Ecto neural progenitor cell (in vitro differentiated cells): ENCODE results near the gene TAS2R10.
"Not testable (repeated sequence)": the region's sequence is repeated elsewhere in the genome, so short reads cannot be mapped to it uniquely, and the experiment has no call there.

Experiments used
- DNase-seq: peaks from one replicate; pipeline ENCODE4 v3.0.0-alpha.2; 2018; ENCODE audit warnings: low spot score

TAS2R10 gene, protein sequence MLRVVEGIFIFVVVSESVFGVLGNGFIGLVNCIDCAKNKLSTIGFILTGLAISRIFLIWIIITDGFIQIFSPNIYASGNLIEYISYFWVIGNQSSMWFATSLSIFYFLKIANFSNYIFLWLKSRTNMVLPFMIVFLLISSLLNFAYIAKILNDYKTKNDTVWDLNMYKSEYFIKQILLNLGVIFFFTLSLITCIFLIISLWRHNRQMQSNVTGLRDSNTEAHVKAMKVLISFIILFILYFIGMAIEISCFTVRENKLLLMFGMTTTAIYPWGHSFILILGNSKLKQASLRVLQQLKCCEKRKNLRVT

DNA sequence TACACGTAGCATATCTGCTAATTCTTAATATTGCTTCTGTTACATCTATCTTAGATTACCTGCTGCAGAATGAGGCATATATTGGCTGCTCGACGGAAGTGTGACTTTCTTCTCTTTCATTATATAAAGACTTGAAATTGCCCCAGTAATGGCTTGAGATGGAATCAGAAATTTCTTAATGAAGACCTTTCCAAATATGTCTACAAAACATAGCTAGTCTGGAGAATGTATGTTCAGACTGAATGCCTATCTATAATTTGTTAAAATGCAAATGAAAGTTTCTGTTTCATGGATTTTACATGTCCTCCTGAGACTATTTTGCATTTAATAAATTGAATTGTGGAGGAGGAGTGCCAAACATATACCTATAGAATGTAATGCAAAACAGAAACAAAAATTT lies at the start of gene TAS2R10:
Gene TAS2R10, minus strand, starts transcription at position 101 of the 400 bp plus-strand sequence. Its CDS starts 89 bp downstream, at position 12.
- DNase-seq: no peak

DNA sequence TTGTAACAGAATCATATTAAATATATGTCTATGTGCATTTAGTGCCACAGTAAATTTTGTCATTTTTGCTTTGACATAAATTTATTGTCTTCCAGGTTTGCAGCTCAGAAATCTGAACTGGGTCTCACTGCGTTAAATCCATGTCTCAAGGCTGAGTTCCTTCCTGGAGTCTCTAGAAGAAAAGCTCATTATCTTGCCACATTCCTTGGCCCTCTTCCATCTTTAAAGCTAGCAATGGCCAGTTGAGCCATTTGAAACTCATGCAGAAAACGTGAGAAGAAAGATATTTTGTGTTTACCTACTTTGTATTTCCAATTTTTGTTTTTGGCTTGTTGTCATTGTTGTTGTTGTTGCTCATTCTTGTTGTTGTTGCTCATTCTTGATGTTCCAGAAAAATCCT lies 47.2 kb upstream of the TAS2R10 start:
- no peak for DNase-seq

DNA sequence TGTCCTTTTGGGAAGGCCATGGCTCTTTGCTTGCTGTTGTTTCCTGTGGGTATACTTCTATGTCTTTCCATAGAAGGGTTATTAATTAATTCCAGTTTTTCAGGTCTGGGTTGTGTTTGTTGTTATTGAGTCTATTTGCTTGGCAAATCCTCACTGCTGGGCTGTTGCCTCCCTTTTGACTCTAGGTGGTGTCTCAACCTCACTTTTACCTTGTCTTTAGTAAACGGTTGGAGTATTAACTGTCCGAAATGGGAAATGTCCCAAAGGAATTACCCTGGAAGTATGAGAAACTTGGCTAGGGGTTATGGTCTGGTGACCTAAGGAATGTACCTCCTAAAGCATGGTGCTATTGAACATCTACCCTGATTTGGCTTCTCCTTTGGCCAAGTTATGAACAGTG lies 41.2 kb upstream of the TAS2R10 start:
- no peak for DNase-seq

DNA sequence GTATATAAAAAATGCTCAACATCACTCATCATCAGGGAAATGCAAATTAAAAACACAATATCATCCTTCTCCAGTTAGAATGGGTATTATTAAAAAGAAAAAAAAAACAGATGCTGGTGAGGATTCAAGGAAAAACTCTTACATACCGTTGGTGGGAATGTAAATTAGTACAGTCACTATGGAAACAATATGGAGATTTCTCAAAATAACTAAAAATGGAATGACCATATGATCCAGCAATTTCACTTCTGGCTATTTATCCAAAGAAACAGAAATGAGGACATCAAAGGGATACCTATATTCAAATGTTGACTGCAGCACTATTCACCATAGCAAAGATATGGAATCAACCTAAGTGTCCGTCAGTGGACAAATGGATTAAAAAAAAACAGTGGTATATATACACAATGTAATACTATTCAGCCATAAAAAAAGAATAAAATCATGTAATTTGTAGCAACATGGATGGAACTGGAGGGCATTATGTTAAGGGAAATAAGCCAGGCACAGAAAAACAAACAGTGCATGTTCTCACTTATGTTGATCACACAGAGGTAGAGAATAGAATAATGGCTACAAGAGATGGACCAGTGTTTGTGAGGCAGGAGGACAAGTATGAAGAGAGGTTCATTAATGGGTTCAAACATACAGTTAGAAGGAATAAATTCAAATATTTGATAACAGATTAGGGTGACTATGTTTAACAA lies 37.5 kb upstream of the TAS2R10 start:
- no peak for DNase-seq

DNA sequence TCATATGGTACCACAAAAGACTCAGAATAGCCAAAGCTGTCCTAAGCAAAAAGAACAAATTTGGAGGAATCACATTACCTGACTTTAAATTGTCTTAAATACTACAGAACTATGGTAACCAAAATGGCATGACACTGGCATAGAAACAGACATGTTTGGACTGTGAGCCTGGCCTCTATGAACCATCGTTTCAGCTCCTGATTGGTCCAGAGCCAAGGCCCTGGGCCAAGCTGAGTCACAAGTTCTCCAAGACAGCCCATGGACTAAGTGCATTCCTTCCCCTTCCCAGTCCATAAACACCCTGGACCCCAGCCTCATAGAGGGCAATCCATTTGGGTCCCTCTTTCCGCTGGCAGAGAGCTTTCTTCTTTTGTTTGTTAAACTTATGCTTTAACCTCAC lies 35.2 kb upstream of the TAS2R10 start:
- no peak for DNase-seq

DNA sequence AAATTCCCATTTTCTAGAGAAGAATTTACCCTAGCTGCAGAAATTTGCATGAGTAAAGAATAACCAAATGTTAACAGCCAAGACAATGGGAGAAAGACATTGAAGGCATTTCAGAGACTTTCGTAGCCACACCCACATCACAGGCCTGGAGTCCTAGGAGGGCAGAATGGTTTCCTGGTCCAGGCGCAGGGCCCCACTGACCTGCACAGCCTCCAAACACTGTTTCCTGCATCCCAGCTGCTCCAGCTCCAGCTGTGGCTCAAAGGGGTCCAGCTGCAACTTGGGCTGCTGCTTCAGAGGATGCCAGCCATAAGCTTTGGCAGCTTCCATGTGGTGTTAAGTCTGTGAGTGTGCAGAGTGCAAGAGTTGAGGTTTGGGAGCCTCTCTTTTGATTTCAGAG lies 29.6 kb upstream of the TAS2R10 start:
- no peak for DNase-seq

DNA sequence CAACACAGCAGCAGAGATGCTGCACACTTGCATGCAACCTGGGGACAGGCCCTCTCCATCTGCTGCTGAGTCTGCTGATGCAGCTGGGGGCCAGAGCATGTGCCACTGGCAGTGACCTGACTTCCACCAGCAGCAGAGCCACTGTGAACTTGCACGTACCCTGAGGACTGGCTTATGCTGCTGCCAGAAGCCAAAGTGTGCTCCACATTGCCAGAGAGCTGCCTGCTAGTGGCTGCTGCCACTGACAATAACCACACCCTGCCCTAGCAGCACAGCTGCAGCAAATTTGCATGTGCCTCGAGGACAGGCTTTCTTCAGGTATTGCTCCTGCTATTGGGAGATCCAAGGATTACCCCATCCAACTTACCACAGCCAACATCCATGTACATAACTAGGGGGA lies 27.6 kb upstream of the TAS2R10 start:
- DNase-seq: no peak

DNA sequence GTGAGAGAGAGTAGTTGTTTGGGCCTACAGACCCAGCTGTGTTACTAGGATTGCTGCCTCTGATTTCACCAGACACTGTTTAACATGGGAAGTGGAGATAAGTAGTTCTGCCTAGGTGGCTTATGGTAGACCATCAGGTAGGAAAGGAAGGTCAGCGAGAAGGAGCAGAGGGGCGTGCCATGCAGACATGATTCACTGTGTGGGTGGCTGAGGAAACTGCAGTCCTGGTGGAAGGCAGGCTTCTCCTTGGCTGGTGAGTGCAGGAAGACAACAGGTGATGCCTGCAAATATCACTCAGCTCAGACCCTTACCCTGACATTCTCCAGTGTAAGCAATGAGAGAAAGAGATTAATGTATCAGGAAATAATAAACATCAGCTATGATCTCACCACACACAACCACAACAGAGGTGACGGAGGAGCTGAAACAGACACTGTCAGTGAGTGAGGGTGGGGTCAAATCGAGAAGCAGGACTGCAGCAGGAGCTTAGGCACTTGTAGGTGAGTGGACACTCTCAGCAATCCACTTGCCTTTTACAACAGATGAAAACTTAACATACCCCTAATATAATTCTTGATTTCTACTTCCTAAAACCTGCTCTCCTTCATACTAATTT lies 25.2 kb upstream of the TAS2R10 start:
- DNase-seq: no peak

DNA sequence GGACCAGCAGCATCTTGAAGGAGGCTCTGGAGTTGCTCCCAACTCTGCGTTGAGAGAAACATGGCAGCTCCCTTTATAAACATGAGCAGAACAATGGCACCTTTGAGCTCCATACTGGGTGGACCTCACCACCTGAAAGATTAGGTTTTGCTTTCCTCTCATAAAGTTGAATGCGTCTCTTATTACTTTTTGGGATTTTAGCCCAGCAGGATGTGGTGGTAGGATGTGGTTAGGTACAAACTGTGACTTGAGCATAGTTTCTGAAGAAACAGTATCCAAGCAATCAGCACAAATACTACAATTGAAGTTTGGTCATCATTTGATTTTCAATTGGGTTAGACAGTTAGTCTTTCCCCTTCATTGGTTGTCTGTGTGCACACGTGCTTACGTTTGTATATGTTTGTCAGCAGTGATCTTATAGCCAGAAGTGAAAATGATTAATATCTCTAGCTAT lies 23.3 kb upstream of the TAS2R10 start, which contains the start of gene PRR4:
Gene PRR4, minus strand, starts transcription at position 51 of the 454 bp plus-strand sequence. Its CDS starts 38 bp downstream, at position 13.
- DNase-seq: no peak

DNA sequence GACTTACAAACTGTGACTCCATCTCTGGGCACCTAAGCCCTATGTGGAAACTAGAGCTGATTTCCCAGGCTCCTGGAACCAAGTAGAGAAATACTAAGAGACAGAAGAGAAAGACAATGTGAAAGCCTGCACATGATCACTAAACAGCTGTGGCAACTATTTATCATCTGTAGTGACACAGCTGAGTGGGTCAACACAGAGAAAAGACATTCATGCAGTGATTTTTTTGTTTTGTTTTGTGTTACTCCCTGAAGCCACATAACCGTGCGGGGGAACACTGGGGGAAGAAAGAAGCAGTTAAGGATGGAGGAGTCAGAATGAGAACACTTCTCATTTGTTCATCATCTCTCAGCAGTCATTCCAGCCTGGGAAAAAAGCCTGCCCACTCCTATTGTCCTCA lies 21.6 kb upstream of the TAS2R10 start:
- no peak for DNase-seq

DNA sequence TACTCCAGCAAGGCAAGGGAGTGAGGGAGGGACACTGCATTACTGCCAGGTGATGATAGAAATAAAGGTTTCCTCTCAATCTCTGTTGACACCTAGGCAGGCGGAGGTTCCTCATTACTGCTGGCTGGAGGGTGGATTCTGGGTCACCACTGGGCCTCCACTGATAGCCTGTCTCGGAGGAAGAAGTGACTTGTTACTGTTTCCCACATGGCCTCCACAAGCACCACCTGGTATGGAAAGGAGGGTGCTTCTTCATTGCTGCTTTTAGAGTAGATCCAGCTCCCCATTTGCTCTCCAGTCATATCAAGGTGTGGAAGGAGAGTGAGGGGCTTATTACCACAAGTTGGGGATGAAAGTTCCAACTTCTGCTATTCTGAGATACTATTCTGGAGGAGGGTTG lies 16.7 kb upstream of the TAS2R10 start:
- no peak for DNase-seq

DNA sequence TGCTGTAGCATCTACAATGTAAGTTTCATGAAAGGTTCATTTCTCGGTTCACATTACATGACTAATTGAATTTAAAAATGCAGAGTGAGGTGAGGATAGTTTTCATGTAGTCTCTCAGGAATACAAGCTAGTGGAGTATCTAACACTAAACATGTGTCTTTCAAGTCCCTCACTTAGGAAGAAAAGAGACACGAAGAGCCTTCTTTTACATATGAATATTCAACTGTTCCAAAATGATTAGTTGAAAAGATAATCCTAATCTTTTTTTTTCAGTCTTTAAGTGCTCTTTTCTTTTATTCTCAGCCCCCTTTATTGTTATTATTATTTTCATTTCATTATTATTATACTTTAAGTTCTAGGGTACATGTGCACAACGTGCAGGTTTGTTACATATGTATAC lies 12.3 kb upstream of the TAS2R10 start:
- DNase-seq: no peak

DNA sequence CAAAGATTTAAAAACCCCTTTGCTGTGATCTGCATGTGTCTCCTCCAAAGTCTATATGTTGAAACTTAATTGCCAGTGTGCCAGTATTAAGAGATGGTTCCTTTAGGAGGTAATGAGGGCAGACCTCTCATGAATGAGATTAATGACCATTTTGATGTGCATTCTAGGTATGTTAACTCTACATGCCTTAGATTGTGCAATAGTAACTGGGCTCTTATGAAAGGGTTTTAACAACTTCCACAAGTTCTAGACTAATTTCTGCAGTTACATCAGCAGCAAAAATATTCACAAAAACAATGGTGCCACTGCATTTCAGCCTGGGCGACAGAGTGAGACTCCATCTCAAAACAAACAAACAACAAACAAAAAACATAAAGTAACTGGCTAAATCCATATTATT lies 3.8 kb upstream of the TAS2R10 start:
- DNase-seq: no peak

DNA sequence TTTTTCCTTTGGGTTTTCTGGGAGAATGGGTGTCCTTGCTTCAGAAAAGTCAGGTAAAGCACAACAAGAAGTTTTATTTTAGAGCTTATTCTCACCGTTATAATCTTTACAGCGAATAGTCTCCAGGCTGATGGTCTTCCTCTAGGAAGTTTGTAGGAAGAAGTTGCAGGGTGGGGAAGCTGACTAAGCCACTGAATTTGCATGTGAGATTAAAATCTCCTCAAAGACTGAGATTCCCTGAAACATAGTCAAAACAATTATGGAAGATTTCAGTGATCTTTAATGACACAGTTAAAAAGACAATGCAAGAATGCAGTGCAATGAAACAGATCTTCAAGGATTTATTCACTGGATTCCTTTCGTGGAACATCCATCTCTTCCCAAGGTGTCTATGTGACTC lies 1.2 kb downstream of the TAS2R10 start:
- no peak for DNase-seq

DNA sequence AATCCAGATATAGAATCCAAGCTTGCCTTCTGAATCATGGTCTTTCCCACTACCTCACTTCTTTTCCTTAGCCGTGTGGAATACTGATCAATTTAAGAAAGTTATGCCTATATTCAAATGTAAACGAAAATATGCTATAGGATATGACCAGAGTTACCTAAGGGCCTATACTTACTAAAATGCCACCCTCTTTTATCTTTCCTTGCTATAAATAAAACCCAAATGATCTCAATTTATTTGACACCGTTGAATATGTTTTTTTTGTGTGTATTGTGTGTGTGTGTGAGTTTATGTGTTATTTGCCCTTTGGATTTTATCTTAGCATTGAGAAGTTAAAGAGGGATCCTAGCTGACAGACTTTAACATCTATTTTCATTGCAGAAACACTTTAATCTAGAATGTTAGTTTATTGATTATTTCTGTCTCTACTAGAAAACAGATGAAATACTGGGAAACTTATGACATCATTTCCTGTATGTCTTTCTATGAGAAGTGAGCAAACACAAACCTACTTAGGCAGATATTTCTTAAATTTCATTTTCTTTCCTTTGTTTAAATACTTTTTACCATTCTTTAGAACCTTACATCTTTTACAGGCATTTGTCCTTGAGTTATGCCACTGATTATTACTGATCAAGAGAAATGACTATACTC lies 14.1 kb downstream of the TAS2R10 start:
- no peak for DNase-seq

DNA sequence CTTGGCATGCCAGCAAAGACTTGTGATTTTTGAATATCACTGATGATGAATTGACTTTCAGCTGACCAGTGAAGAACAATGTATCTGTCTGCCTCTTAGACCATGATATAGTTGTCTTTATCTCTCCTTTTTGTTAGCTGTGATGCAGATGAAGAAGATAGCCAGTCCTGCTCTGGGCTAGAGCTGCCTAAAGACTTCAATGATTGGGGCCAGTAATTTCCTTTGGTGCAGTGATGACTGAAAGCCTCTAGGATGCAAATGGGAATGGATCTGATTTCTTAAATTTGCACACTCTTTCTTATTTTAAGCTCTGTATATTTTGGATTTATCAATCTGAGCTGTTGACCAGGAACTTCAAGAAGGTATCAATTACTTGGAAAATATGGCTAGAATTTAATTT lies 16.1 kb downstream of the TAS2R10 start, which contains the start of gene TAS2R9:
Gene TAS2R9, minus strand, starts transcription at position 101 of the 400 bp plus-strand sequence. Its CDS starts 93 bp downstream, at position 8.
- no peak for DNase-seq

DNA sequence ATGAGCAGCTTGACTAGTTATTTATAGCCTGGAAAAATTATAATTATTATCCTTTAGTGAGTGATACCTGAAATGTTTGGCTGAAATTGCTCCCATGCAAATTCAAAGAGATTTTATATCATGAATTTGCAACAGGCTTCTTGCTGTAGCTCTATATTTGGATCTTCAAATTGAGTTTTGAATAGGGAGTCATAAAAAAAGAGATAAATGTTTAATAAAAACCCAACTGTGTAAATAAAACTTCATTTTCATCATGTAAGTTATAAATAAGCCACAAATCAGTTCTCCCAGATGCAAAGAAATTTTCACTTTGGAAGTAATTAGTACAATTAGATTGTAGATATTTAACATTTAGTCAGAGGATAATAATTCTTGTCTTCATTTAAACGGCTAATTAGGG lies 19.0 kb downstream of the TAS2R10 start, which contains the start of gene TAS2R8:
Gene TAS2R8, minus strand, starts transcription at position 101 of the 400 bp plus-strand sequence. CDS start 306 bp downstream, outside the sequence.
- no peak for DNase-seq

DNA sequence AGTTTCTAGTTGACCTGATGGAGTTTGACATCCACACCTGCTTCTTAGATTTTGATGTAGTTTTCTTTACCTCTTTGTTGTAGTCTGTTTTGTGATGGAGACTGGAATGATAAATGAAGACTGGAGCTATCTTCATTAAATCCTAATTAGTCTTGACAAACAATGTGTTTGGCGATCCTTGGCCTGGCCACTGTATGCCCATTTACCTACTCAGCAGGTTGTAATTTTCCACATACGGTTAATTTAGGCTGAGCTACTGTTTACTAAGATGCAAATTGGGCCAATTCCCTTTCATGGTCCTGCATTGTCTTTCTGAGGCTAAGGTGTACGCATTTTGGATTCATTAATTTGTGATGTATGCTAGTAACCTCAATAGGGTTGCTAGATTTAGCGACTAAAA lies 23.6 kb downstream of the TAS2R10 start, which contains the start of gene TAS2R7:
Gene TAS2R7, minus strand, starts transcription at position 41 of the 400 bp plus-strand sequence. CDS start 57 bp downstream, outside the sequence.
- no peak for DNase-seq

DNA sequence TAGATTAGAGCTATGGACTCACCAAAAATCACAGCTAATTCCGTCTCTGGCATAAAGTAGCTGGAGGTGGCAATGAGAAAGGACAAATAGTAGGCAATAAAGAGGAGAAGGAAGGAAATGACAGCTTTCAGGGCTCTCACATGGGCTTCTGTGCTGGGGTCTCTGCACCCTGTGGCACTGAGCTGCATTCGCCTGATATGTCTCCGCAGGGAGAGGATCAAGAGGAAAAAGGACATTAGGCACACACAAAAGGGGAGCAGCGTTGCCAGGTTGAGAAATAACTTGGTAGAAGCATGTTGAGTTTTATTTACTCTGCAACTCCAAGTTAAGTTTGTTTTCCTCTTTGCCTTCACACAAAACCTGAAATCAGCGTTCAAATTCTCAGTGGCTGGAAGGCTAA lies 24.4 kb downstream of the TAS2R10 start:
- DNase-seq: no peak

DNA sequence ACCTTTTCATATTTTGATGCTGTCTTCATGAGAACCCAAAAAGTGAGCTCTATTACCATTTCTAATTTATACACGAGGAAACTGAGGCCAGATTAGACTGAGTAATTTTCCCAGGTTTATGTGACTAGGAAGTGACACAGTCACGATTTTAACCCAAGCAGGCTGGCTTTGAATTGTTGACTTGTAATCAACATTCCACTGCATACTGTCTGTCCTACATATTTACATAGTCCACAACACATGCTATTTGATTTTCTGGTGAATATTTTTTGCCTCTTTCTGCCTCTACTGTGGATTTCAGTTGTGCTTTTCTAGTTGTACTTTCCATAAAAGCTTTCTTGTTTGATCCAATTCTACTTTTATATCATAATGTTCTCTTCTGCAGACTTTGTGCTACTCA lies 31.9 kb downstream of the TAS2R10 start:
- no peak for DNase-seq

DNA sequence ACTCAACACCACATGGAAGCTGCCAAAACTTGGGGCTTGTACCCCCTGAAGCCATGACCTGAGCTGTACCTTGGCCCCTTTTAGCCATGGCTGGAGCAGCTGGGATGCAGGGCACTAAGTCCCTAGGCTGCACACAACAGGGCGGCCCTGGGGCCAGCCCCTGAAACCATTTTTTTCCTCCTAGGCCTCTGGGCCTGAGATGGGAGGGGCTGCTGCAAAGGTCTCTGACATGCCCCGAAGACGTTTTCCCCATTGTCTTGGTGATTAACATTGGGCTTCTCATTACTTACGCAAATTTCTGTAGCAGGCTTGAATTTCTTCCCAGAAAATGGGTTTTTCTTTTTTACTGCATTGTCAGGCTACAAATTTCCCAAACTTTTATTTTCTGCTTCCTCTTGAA lies 34.4 kb downstream of the TAS2R10 start:
- DNase-seq: not testable (repeated sequence)

DNA sequence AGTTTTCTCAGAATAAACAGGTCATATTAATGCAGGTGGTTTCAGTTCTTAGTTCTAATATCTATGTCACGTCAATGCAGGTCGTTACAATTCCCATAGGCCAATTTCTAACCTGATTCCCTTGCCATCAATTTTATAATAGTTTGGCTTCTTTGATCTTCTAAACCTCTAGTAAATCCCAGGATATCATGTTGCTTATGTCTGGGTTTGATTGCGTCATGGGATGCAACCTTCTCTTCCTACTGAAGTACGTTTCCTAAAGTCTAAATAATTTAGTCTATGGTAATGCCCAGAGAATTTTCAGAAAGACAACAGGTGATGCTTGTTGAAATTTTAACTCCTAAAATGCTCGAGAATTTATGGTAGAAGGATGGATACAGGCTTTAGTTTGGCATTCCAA lies 42.9 kb downstream of the TAS2R10 start:
- DNase-seq: no peak
